ENCODE data around the gene GABPA.

DNA sequence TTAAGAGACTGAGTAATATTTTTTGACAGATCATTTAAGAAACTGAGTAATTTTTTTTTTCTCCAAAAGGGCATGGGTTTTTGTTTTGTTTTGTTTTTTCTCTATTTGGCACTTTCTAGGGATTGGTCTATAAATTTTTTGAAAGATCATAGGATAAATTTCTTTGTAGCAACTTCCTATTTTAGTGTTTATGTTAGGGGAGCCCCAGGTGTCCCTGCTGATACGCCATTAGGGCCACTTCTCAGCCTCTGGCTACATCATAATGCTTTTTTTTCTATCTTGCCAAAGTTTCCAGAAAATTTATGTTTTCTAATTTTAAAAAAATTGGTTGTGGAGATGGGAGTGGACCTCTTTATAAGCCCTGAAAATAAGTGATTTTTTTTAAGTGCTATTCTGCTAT lies 2.6 kb downstream of the GABPA start:
- TF ChIP-seq ZNF274 (IDR thresholded peaks at IDR 0.05; ENCODE audit: low read length) (no peak), ZNF274 (tag by site-specific recombination; IDR thresholded peaks at IDR 0.05; ENCODE audit: borderline replicate concordance) (no peak)
- TF ChIP-seq, protein P1, sequence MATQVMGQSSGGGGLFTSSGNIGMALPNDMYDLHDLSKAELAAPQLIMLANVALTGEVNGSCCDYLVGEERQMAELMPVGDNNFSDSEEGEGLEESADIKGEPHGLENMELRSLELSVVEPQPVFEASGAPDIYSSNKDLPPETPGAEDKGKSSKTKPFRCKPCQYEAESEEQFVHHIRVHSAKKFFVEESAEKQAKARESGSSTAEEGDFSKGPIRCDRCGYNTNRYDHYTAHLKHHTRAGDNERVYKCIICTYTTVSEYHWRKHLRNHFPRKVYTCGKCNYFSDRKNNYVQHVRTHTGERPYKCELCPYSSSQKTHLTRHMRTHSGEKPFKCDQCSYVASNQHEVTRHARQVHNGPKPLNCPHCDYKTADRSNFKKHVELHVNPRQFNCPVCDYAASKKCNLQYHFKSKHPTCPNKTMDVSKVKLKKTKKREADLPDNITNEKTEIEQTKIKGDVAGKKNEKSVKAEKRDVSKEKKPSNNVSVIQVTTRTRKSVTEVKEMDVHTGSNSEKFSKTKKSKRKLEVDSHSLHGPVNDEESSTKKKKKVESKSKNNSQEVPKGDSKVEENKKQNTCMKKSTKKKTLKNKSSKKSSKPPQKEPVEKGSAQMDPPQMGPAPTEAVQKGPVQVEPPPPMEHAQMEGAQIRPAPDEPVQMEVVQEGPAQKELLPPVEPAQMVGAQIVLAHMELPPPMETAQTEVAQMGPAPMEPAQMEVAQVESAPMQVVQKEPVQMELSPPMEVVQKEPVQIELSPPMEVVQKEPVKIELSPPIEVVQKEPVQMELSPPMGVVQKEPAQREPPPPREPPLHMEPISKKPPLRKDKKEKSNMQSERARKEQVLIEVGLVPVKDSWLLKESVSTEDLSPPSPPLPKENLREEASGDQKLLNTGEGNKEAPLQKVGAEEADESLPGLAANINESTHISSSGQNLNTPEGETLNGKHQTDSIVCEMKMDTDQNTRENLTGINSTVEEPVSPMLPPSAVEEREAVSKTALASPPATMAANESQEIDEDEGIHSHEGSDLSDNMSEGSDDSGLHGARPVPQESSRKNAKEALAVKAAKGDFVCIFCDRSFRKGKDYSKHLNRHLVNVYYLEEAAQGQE (tag by site-specific recombination; IDR thresholded peaks at IDR 0.05) = no peak
- TF ChIP-seq, protein P2, sequence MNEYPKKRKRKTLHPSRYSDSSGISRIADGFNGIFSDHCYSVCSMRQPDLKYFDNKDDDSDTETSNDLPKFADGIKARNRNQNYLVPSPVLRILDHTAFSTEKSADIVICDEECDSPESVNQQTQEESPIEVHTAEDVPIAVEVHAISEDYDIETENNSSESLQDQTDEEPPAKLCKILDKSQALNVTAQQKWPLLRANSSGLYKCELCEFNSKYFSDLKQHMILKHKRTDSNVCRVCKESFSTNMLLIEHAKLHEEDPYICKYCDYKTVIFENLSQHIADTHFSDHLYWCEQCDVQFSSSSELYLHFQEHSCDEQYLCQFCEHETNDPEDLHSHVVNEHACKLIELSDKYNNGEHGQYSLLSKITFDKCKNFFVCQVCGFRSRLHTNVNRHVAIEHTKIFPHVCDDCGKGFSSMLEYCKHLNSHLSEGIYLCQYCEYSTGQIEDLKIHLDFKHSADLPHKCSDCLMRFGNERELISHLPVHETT (tag by site-specific recombination; IDR thresholded peaks at IDR 0.05) = no peak

All from HEK293 (cell line).